Transverse colon (tissue), 4 donors: ENCODE measurements around the gene RNF144A. TPM values are rescaled to one million over a fixed set of nuclear protein-coding genes. Genes with fewer than 3 reads are reported as not detected.

Experiments
- DNase-seq: peaks from one replicate; pipeline ENCODE4 v3.0.0-alpha.2; 2019
- H3K27ac ChIP-seq, 4 donors: fragments of 200-600 bp; sonication (generic); 2 replicates each; pipeline ENCODE4 v1.5.1; 2016 to 2018; ENCODE audit warnings: inconsistent platforms in 4 of 4
- H3K27me3 ChIP-seq: fragments of 200-600 bp; sonication (generic); 2 replicates; pipeline ENCODE4 v1.5.1; 2017; ENCODE audit warnings: inconsistent platforms
- H3K36me3 ChIP-seq, 4 donors: fragments of 200-600 bp; sonication (generic); 2 replicates each; pipeline ENCODE4 v1.5.1; 2017 to 2019; ENCODE audit warnings: inconsistent platforms in 4 of 4
- H3K4me1 ChIP-seq, 4 donors: fragments of 200-600 bp; sonication (generic); 2 replicates each; pipeline ENCODE4 v1.5.1; 2017 to 2020; ENCODE audit warnings: inconsistent platforms in 4 of 4
- H3K4me3 ChIP-seq, 4 donors: fragments of 200-600 bp; sonication (generic); 1 replicate in 1 of 4; 2 replicates in 3 of 4; pipeline versions ENCODE4 v1.5.1 to v1.6.1; 2017 to 2019; ENCODE audit warnings: inconsistent platforms in 4 of 4
- H3K9me3 ChIP-seq, 2 donors: fragments of 200-600 bp; sonication (generic); 2 replicates each; pipeline ENCODE4 v1.5.1; 2017 to 2019; ENCODE audit warnings: inconsistent platforms in 2 of 2
- EP300 ChIP-seq: sonication (generic); formaldehyde crosslinking; IDR thresholded peaks from one replicate; pipeline ENCODE4 v1.6.1; 2017; ENCODE audit warnings: antibody characterized with exemption, low read depth
- POLR2A ChIP-seq: fragments of 450-650 bp; IDR thresholded peaks from one replicate; pipeline ENCODE4 v1.6.1; 2016; ENCODE audit warnings: antibody characterized with exemption, mild to moderate bottlenecking, moderate library complexity
- POLR2AphosphoS5 ChIP-seq, 3 donors: sonication (generic); formaldehyde crosslinking; IDR thresholded peaks; one replicate each; pipeline ENCODE4 v1.6.1; 2016; ENCODE audit warnings: antibody characterized with exemption in 3 of 3
- WGBS, 2 donors: methylation state at CpG; one replicate each; pipeline ENCODE4 v1.1.5; 2018; ENCODE audit warnings: low coverage in 1 of 2; 5-methylcytosine and 5-hydroxymethylcytosine counted together
- in situ Hi-C, 4 donors: fragments of 200-750 bp; cut with MboI; loops; one replicate each; pipeline versions ENCODE4 v1.15.0 to v1.15.1; 2017; ENCODE audit warnings: low sequenced_read_pairs in 3 of 4, low pct_ligation_motif_present in 1 of 4, low pct_unique_long_range_greater_than_20kb in 1 of 4
- intact Hi-C: fragments of 100-400 bp; cut with DNase I; formaldehyde crosslinking; loops from one replicate; pipeline ENCODE4 v1.15.1; 2023; ENCODE audit warnings: low total_unique reads
- total RNA-seq, 4 donors: library from RNA; depleted of rRNA; stranded (reverse); fragments of >200 nt; gene quantifications; one replicate each; pipeline ENCODE4 v1.1.0, GENCODE V29; 2016
- TF ChIP-seq, protein P1 (sequence below), 5 experiments: fragments of 200-600 bp in 3 of 5; fragments of 450-650 bp in 2 of 5; sonication (generic) in 3 of 5; IDR thresholded peaks; 1 replicate in 2 of 5; 2 replicates in 3 of 5; pipeline ENCODE4 v1.5.1; 2016 to 2017; ENCODE audit warnings: antibody characterized with exemption in 5 of 5, inconsistent platforms in 3 of 5, mild to moderate bottlenecking in 2 of 5, moderate library complexity in 1 of 5

The RNF144A gene
- total RNA-seq, 4 donors from 2014 or later: 24.0 to 145 (median 83.0) TPM

DNA sequence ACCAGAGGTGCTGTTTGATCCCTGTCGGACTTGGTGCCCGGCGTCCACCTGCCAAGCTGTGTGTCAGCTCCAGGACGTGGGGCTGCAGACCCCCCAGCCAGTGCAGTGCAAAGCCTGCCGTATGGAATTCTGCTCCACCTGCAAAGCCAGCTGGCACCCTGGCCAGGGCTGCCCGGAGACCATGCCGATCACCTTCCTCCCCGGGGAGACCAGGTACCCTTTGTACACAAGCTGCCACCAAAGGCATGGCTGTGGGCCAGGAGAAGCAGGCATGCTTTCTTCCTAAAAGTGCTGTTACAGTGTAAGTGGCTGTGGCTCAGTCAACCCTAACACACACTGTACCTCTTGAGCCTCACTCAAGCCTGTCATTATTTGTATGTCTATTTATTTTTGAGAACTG, 103.3 kb downstream of the RNF144A start:
- H3K27me3 ChIP-seq: no peaks in the 10 kb centered on the region
- intact Hi-C loops: no loop called here
- H3K36me3 ChIP-seq: no peaks in the 10 kb centered on the region
- no peak for DNase-seq
- peaks cover 0 to 7% (median 4%) of the 10 kb centered on the region in 4 donors for H3K4me1 ChIP-seq
- 90 to 91% methylated on average over 2 to 8 of the region's 8 CpGs for WGBS, 2 donors
- in situ Hi-C loops: loop anchor here in 2 of 4 donors (10.0 to 25.0 kb wide), 2 partner anchors 108 to 116 kb away; partner anchors contain the start of gene RNF144A (in 1 of the 2)
- H3K27ac ChIP-seq: no peak overlapping the region
- H3K9me3 ChIP-seq: no peaks in the 10 kb centered on the region
- H3K4me3 ChIP-seq: no peak overlapping the region
- TF ChIP-seq, protein P1, sequence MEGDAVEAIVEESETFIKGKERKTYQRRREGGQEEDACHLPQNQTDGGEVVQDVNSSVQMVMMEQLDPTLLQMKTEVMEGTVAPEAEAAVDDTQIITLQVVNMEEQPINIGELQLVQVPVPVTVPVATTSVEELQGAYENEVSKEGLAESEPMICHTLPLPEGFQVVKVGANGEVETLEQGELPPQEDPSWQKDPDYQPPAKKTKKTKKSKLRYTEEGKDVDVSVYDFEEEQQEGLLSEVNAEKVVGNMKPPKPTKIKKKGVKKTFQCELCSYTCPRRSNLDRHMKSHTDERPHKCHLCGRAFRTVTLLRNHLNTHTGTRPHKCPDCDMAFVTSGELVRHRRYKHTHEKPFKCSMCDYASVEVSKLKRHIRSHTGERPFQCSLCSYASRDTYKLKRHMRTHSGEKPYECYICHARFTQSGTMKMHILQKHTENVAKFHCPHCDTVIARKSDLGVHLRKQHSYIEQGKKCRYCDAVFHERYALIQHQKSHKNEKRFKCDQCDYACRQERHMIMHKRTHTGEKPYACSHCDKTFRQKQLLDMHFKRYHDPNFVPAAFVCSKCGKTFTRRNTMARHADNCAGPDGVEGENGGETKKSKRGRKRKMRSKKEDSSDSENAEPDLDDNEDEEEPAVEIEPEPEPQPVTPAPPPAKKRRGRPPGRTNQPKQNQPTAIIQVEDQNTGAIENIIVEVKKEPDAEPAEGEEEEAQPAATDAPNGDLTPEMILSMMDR (IDR thresholded peaks at IDR 0.05): no peak
- TF ChIP-seq EP300 (no peak), POLR2A (no peak), POLR2AphosphoS5 (IDR thresholded peaks at IDR 0.05) (no peak)

DNA sequence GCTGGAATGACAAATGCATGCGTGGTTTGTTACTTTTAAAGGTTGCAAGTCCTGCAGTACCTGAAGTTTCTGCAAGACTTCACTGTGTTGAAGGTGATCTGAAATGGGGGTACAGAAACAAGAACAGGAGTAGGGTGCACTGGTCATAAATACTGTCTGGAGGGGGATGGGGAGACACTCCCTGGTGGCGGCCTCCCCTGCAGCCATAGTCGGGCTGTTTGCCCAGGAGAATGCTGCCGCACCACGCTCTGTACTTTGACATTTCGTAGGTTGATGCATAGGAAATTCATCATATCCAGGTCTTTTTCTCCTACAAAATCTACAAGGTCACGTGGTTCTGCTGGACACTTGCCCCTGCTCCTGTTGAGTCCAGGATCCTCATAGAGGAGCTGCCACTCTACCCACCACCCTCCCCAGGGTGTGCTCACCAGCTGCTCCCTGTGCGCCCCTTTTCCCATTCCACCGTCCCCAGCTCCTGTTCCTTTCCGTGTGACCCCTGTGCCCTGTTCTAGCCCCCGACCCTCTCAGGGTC, 103.8 kb downstream of the RNF144A start:
- no peak for DNase-seq
- H3K27ac ChIP-seq: no peak overlapping the region
- intact Hi-C loops (no loop called here), in situ Hi-C loops (loop anchor here in 2 of 4 donors (10.0 to 25.0 kb wide), 2 partner anchors 109 to 116 kb away; partner anchors contain the start of gene RNF144A (in 1 of the 2))
- H3K4me1 ChIP-seq: peaks cover 0 to 7% (median 2%) of the 10 kb centered on the region in 4 donors
- TF ChIP-seq POLR2A (no peak), POLR2AphosphoS5 (IDR thresholded peaks at IDR 0.05) (no peak), EP300 (no peak)
- TF ChIP-seq, protein P1 (IDR thresholded peaks at IDR 0.05): no peak
- H3K27me3 ChIP-seq: no peaks in the 10 kb centered on the region
- no peak overlapping the region for H3K4me3 ChIP-seq
- WGBS, 2 donors: 85% methylated on average over 7 to 11 of the region's 11 CpGs
- H3K36me3 ChIP-seq: no peaks in the 10 kb centered on the region
- no peaks in the 10 kb centered on the region for H3K9me3 ChIP-seq

DNA sequence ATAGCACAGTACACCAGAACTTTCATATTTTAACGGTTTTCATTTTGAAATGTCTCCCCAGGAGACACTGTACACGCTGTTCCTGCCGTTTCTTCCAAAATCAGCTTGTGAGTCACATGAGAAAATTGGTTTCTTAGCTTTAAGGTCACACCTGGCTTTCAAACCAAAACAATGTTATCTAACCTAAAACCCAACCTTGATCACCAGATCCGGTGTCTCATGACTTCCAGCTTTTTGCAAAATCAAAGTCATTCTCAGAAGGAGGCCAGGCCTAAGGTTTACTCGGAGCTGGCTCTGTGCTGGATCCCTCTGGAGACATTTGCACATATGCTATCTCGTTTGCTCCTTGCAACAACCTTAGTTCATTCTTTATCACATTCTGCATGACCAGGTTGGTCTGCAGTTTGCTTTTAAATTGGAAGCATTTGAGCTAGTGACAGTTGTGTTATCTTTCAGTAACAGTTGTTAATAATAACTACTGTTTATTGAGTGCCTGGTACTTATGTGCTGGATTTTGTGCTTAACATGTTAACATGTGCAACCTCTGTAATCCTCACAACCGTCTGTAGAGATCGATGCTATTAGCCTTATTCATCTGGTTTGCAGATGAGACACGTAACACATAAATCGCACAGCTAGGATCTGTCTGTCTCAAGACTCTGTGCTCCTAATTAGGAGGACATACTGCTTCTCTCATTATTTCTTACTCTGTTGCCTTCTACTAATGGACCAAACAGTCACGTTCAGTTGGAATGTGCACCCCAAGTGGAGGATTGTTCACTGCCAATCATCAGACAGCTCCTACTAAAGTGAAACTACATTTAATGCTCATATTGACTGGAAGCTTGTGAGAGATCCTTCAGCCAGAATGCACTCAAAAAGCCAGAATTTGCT, 105.5 kb downstream of the RNF144A start:
- DNase-seq: no peak
- 79 to 81% methylated on average over 11 of the region's 11 CpGs for WGBS, 2 donors
- in situ Hi-C loops: loop anchor here in 2 of 4 donors (10.0 to 25.0 kb wide), 2 partner anchors 110 to 118 kb away; partner anchors contain the start of gene RNF144A (in 1 of the 2)
- H3K4me1 ChIP-seq: no peaks in the 10 kb centered on the region
- no peak overlapping the region for H3K4me3 ChIP-seq
- TF ChIP-seq, protein P1 (IDR thresholded peaks at IDR 0.05): no peak
- TF ChIP-seq EP300: no peak
- no peak for TF ChIP-seq POLR2AphosphoS5 (IDR thresholded peaks at IDR 0.05)
- TF ChIP-seq POLR2A: no peak
- H3K36me3 ChIP-seq: no peaks in the 10 kb centered on the region
- H3K27ac ChIP-seq: no peak overlapping the region
- H3K27me3 ChIP-seq: no peaks in the 10 kb centered on the region
- no peaks in the 10 kb centered on the region for H3K9me3 ChIP-seq
- intact Hi-C loops: no loop called here

DNA sequence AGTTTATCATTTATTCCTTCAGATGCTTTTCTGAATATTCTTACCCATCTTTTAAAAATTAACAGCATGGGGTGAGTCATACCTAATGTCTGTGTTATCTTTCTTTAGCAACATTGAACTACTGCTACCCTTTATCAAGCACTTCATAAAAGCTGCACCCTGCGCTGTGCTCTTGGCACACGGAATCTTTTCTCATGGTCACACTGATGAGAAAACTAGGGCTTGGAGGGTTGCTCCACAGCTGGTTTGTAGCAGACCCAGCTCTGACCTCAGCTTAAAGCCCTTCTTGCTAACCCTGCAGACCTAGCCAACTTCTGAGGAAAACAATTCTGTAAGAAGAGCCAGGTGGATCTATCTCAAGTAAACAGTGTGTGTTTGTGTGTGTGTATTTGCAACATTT, 106.3 kb downstream of the RNF144A start:
- in situ Hi-C loops (loop anchor here in 2 of 4 donors (10.0 to 25.0 kb wide), 2 partner anchors 111 to 119 kb away; partner anchors contain the start of gene RNF144A (in 1 of the 2)), intact Hi-C loops (no loop called here)
- H3K4me3 ChIP-seq: no peak overlapping the region
- H3K36me3 ChIP-seq: no peaks in the 10 kb centered on the region
- no peaks in the 10 kb centered on the region for H3K27me3 ChIP-seq
- no peaks in the 10 kb centered on the region for H3K4me1 ChIP-seq
- WGBS, 2 donors: 73 to 88% methylated on average over 2 of the region's 2 CpGs
- no peak overlapping the region for H3K27ac ChIP-seq
- DNase-seq: no peak
- no peak for TF ChIP-seq EP300
- no peaks in the 10 kb centered on the region for H3K9me3 ChIP-seq
